ENCODE measurements around the gene CHST14.

CHST14 gene

DNA sequence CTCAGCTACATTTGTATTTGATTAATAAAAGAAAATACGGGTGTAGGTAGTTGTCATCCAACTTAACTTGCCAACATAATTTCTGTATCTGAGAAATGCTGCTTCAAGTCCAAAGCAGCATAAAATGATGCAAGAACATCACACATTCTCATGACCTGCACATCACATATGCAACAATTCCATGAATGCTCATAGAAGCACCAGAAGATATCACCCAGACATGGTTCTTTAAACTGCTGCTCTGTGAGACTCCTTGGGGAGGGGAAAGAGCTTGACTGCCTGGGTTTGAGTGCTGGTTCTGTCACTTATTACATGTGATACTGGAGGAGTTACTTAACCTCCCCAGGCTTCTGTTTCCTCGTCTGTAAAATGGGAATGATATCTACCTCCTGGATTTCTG is 39.4 kb downstream of the CHST14 start:
- Histone ChIP-seq H4K12ac (ENCODE audit: low read depth, low read length) (no peak overlapping the region), H3K14ac (ENCODE audit: low read length) (no peak overlapping the region), H3K79me2 (ENCODE audit: control insufficient read depth, insufficient read depth, low read length, poor library complexity) (no peaks in the 10 kb centered on the region), H3K4me2 (ENCODE audit: low read length) (no peak overlapping the region), H3K27ac (ENCODE audit: low read depth, low read length) (no peak overlapping the region), H2BK12ac (ENCODE audit: low read length) (no peak overlapping the region), H3K23ac (ENCODE audit: low read length) (no peak overlapping the region), H3K9me3 (ENCODE audit: insufficient read depth, low read depth, low read length) (no peaks in the 10 kb centered on the region), H2BK120ac (ENCODE audit: insufficient read depth, low read length, poor library complexity) (no peak overlapping the region), H2BK5ac (ENCODE audit: low read depth, low read length, poor library complexity) (no peak overlapping the region), H3K18ac (ENCODE audit: low read length) (no peak overlapping the region), H3K27me3 (ENCODE audit: insufficient read depth, low read length) (peaks cover 12% of the 10 kb centered on the region), H3K4ac (ENCODE audit: low read depth, low read length) (no peak overlapping the region), H3K4me1 (ENCODE audit: control insufficient read depth in 1 of 2, insufficient read depth in 2 of 2, low read length in 2 of 2) (peaks cover 6 to 11% of the 10 kb centered on the region in 2 experiments), H3K4me3 (ENCODE audit: low read depth, low read length) (no peak overlapping the region), H3K9ac (ENCODE audit: low read length) (no peak overlapping the region), H2AK5ac (ENCODE audit: low read length) (no peak overlapping the region), H3K79me1 (ENCODE audit: low read length) (peaks cover 1% of the 10 kb centered on the region), H4K91ac (ENCODE audit: low read depth, low read length) (no peak overlapping the region), H3K36me3 (ENCODE audit: control insufficient read depth in 1 of 2, insufficient read depth in 2 of 2, low read length in 2 of 2) (no peaks in the 10 kb centered on the region), H4K8ac (ENCODE audit: low read depth, low read length) (no peak overlapping the region), H2AFZ (ENCODE audit: insufficient read depth, low read length, poor library complexity) (no peak overlapping the region)
- WGBS (ENCODE audit: extremely low coverage, insufficient coverage, insufficient read length) = no CpG with 5 or more reads among the region's 2 CpGs
- DNase-seq = peak; percentile 52 to 83

DNA sequence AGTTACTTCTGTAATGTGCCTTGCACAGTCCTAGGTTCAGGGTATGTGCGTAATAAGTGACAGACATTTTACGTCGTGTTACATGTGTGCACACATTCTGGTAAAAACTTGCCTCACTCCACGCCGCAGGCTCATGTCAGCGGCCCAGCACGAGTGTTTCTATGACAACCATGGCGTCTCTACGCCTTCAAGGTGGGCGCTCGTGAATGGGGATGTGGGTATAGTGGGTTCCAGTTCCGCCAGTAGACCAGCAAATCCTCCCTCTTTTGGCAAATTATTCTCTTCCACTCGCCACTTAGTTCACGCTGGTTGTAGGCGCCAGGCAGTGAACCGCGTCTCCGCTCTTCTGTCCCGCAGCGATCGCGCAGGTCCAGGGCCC is 40.3 kb downstream of the CHST14 start:
- no peak overlapping the region for H2AFZ ChIP-seq (ENCODE audit: insufficient read depth, low read length, poor library complexity)
- WGBS (ENCODE audit: extremely low coverage, insufficient coverage, insufficient read length) = no CpG with 5 or more reads among the region's 22 CpGs
- H3K9ac ChIP-seq (ENCODE audit: low read length) = no peak overlapping the region

DNA sequence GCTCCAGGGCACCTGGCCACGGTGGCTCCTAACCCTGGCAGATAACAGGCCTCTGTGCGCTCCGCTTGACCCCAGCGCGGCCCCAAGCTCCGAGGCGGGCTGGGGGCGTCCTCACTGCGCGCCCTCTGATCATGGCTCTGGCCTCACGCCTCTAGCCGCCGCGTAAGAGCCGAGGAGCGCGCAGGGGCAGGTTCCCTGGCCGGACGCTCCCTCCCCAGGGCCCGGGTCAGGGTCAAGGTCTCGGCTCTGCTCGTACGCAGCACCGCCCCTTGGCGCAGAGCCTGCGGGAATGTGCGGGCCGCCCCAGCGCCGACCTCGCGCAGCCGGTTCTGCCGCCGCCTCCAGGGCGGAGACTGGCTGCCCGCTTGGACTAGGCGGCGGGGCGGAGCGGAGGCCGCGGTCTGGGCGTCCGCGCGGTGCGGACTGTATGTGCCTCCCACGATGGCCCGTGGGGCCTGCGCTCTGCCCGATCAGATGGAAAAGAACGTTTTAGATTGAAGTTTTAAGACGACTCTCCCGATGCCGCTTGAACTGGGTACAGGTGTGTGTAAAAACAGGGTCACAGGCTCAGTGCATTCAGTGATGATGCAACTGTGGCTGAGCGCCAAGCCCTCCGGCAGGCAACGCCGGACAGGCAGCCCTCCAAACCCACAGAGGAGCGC is 40.8 kb downstream of the CHST14 start:
- no CpG with 5 or more reads among the region's 61 CpGs for WGBS (ENCODE audit: extremely low coverage, insufficient coverage, insufficient read length)

More for the DNA sequence above, 40.3 kb downstream of the CHST14 start:
- no peak overlapping the region for H4K12ac ChIP-seq (ENCODE audit: low read depth, low read length)
- no peaks in the 10 kb centered on the region for H3K9me3 ChIP-seq (ENCODE audit: insufficient read depth, low read depth, low read length)
- H2BK5ac ChIP-seq (ENCODE audit: low read depth, low read length, poor library complexity) = no peak overlapping the region
- peak overlapping the region; percentile 14 for H3K23ac ChIP-seq (ENCODE audit: low read length)
- no peak overlapping the region for H3K18ac ChIP-seq (ENCODE audit: low read length)
- H3K4me1 ChIP-seq (ENCODE audit: control insufficient read depth in 1 of 2, insufficient read depth in 2 of 2, low read length in 2 of 2) = peaks cover 6 to 11% of the 10 kb centered on the region in 2 experiments
- no peak overlapping the region for H2BK12ac ChIP-seq (ENCODE audit: low read length)
- peak overlapping the region; percentile 80 for H3K4me2 ChIP-seq (ENCODE audit: low read length)
- no peak overlapping the region for H3K14ac ChIP-seq (ENCODE audit: low read length)
- H2BK120ac ChIP-seq (ENCODE audit: insufficient read depth, low read length, poor library complexity) = no peak overlapping the region
- no peak overlapping the region for H3K27ac ChIP-seq (ENCODE audit: low read depth, low read length)
- no peaks in the 10 kb centered on the region for H3K36me3 ChIP-seq (ENCODE audit: control insufficient read depth in 1 of 2, insufficient read depth in 2 of 2, low read length in 2 of 2)
- no peak overlapping the region for H4K91ac ChIP-seq (ENCODE audit: low read depth, low read length)
- H3K4me3 ChIP-seq (ENCODE audit: low read depth, low read length) = peak overlapping the region; percentile 55
- peaks cover 12% of the 10 kb centered on the region for H3K27me3 ChIP-seq (ENCODE audit: insufficient read depth, low read length)
- H2AK5ac ChIP-seq (ENCODE audit: low read length) = no peak overlapping the region
- peak; percentile 89 to 98 for DNase-seq
- H4K8ac ChIP-seq (ENCODE audit: low read depth, low read length) = no peak overlapping the region
- H3K79me1 ChIP-seq (ENCODE audit: low read length) = peaks cover 1% of the 10 kb centered on the region
- H3K4ac ChIP-seq (ENCODE audit: low read depth, low read length) = no peak overlapping the region
- no peaks in the 10 kb centered on the region for H3K79me2 ChIP-seq (ENCODE audit: control insufficient read depth, insufficient read depth, low read length, poor library complexity)

DNA sequence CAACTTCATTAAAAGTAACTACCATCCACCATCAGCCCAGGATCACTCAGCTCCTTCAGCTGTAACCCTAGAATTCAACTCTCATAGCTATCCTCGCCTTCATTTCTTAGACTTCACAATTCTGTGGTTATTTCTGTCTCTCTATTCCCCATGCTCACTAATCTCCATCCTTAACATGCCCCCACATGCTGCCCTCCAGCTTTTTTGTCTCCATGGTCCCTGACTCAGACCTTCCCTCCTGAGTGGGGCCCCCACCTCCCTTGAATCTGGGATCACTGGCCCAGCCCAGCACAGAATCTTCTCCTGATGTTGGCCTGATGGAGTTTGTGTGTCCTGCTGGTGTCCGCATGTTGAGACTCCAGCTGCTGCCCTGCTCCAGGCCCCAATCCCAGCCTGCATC is 41.7 kb downstream of the CHST14 start:
- H3K18ac ChIP-seq (ENCODE audit: low read length) = no peak overlapping the region
- H2AK5ac ChIP-seq (ENCODE audit: low read length) = no peak overlapping the region
- H2BK5ac ChIP-seq (ENCODE audit: low read depth, low read length, poor library complexity) = no peak overlapping the region
- H4K8ac ChIP-seq (ENCODE audit: low read depth, low read length) = no peak overlapping the region
- no peak overlapping the region for H2AFZ ChIP-seq (ENCODE audit: insufficient read depth, low read length, poor library complexity)
- H2BK12ac ChIP-seq (ENCODE audit: low read length) = no peak overlapping the region
- peaks cover 6 to 11% of the 10 kb centered on the region in 2 experiments for H3K4me1 ChIP-seq (ENCODE audit: control insufficient read depth in 1 of 2, insufficient read depth in 2 of 2, low read length in 2 of 2)
- no peak overlapping the region for H4K12ac ChIP-seq (ENCODE audit: low read depth, low read length)
- no peak overlapping the region for H4K91ac ChIP-seq (ENCODE audit: low read depth, low read length)
- H3K27ac ChIP-seq (ENCODE audit: low read depth, low read length) = no peak overlapping the region
- no peaks in the 10 kb centered on the region for H3K79me2 ChIP-seq (ENCODE audit: control insufficient read depth, insufficient read depth, low read length, poor library complexity)
- H3K9me3 ChIP-seq (ENCODE audit: insufficient read depth, low read depth, low read length) = no peaks in the 10 kb centered on the region
- no peaks in the 10 kb centered on the region for H3K79me1 ChIP-seq (ENCODE audit: low read length)
- no peak overlapping the region for H3K4me2 ChIP-seq (ENCODE audit: low read length)
- peaks cover 12% of the 10 kb centered on the region for H3K27me3 ChIP-seq (ENCODE audit: insufficient read depth, low read length)
- no peak overlapping the region for H3K9ac ChIP-seq (ENCODE audit: low read length)
- no peak overlapping the region for H2BK120ac ChIP-seq (ENCODE audit: insufficient read depth, low read length, poor library complexity)
- H3K4ac ChIP-seq (ENCODE audit: low read depth, low read length) = no peak overlapping the region
- H3K23ac ChIP-seq (ENCODE audit: low read length) = no peak overlapping the region
- H3K36me3 ChIP-seq (ENCODE audit: control insufficient read depth in 1 of 2, insufficient read depth in 2 of 2, low read length in 2 of 2) = no peaks in the 10 kb centered on the region
- H3K14ac ChIP-seq (ENCODE audit: low read length) = no peak overlapping the region
- no peak for DNase-seq
- H3K4me3 ChIP-seq (ENCODE audit: low read depth, low read length) = no peak overlapping the region
- no CpG with 5 or more reads among the region's 2 CpGs for WGBS (ENCODE audit: extremely low coverage, insufficient coverage, insufficient read length)

More for the DNA sequence above, 40.8 kb downstream of the CHST14 start:
- Histone ChIP-seq H3K79me1 (ENCODE audit: low read length) (peaks cover 1% of the 10 kb centered on the region), H3K27ac (ENCODE audit: low read depth, low read length) (no peak overlapping the region), H3K14ac (ENCODE audit: low read length) (no peak overlapping the region), H3K4me2 (ENCODE audit: low read length) (peak overlapping the region; percentile 80), H4K91ac (ENCODE audit: low read depth, low read length) (no peak overlapping the region), H4K12ac (ENCODE audit: low read depth, low read length) (no peak overlapping the region), H2BK5ac (ENCODE audit: low read depth, low read length, poor library complexity) (no peak overlapping the region), H2BK120ac (ENCODE audit: insufficient read depth, low read length, poor library complexity) (no peak overlapping the region), H3K4ac (ENCODE audit: low read depth, low read length) (no peak overlapping the region), H3K4me3 (ENCODE audit: low read depth, low read length) (peak overlapping the region; percentile 55), H2AK5ac (ENCODE audit: low read length) (no peak overlapping the region), H3K4me1 (ENCODE audit: control insufficient read depth in 1 of 2, insufficient read depth in 2 of 2, low read length in 2 of 2) (peaks cover 6 to 11% of the 10 kb centered on the region in 2 experiments), H3K9me3 (ENCODE audit: insufficient read depth, low read depth, low read length) (no peaks in the 10 kb centered on the region), H2BK12ac (ENCODE audit: low read length) (no peak overlapping the region), H3K36me3 (ENCODE audit: control insufficient read depth in 1 of 2, insufficient read depth in 2 of 2, low read length in 2 of 2) (no peaks in the 10 kb centered on the region), H3K79me2 (ENCODE audit: control insufficient read depth, insufficient read depth, low read length, poor library complexity) (no peaks in the 10 kb centered on the region), H4K8ac (ENCODE audit: low read depth, low read length) (peak overlapping the region; percentile 8), H3K9ac (ENCODE audit: low read length) (no peak overlapping the region), H3K18ac (ENCODE audit: low read length) (no peak overlapping the region), H3K27me3 (ENCODE audit: insufficient read depth, low read length) (peaks cover 12% of the 10 kb centered on the region), H3K23ac (ENCODE audit: low read length) (no peak overlapping the region), H2AFZ (ENCODE audit: insufficient read depth, low read length, poor library complexity) (peak overlapping the region; percentile 9)
- peak; percentile 96 to 98 for DNase-seq

All from trophoblast cell (in vitro differentiated cells and primary cell).